Activated CD8-positive, alpha-beta memory T cell treated with anti-CD3 and anti-CD28 coated beads, Interleukin-2, amount 50 U/mL, for 24 hours (primary cell): ENCODE measurements around the gene MED23.
"Not testable (repeated sequence)": the region's sequence is repeated elsewhere in the genome, so short reads cannot be mapped to it uniquely, and the experiment has no call there.

Experiments used
- DNase-seq: peaks from one replicate; pipeline ENCODE4 v3.0.0-alpha.2; 2020; ENCODE audit errors: extremely low read depth

Gene MED23

DNA sequence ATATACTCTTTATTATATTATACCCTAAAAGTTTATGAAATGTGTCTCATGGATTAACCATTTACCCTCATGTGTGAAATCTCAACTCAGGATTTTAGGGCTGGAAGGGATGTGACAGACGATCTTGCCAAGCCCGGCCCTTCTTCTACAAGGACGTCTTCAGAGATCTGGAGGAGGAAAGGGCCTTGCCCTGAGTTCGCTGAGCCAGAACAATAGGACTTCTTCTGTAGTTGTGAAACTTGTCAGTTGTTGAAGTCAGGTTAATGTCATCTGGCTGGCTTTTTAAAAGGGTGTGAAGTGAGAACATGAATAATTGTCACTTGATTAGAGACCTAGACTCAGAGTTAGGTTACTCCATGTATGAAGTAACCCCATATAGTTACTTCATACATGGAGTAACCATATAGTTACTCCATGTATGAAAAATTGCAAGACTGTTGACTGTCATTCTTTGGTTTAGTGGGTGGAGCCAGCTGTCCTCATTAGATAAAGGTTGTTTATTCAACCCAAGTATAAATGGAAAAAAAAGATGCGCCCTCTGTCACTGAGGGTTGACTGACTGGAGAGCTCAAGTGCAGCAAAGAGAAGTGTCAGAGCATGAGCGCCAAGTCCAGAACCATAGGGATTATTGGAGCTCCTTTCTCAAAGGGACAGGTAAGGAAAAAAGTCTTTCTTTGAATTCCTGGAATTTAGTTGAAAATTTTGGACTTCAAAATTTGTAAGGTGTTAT is 55.2 kb downstream of the MED23 start, which contains the start of gene ARG1:
TSS of gene ARG1 (plus strand) at position 541 of the 730 bp plus-strand sequence. CDS start at position 598, 57 bp downstream.
- no peak for DNase-seq

GRCh38 chr6:131568726-131569125 is 59.3 kb downstream of the MED23 start:
- DNase-seq, result no peak

DNA sequence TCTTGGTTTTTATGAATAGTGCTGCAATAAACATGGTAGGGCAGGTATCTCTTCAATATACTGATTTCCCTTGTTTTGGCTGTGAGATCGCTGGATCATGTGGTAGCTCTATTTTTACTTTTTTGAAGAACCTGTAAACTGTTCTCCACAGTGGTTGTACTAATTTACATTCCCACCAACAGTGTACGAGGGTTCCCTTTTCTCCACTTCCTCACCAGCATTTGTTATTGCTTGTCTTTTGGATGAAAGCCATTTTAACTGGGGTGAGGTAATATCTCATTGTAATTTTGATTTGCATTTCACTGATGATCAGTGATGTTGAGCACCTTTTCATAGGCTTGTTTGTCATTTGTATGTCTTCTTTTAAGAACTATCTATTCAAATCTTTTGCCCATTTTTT is 63.0 kb downstream of the MED23 start:
- DNase-seq, result no peak

GRCh38 chr6:131561925-131562707 is 65.9 kb downstream of the MED23 start:
- DNase-seq, result no peak

GRCh38 chr6:131558922-131559321 is 69.1 kb downstream of the MED23 start:
- DNase-seq, result no peak

DNA sequence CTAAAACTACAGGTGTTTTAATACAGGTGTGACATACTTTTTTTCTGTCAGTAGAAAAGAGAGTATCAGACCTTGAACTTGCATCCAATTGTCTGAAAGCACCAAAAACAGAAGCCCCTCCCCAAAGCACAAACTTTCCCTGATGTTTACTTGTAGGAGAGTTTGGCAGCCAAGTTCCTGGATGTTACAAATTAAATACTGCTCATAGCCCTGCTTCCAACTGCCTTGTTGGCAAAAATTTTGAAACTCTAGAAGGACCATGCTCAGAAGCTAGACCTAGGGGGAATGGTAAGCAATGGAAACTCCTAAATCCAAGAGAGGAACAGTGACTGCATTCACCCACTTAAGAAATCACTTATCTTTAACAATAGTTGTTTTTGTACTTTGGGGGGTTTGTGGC is 72.0 kb downstream of the MED23 start:
- DNase-seq, result no peak

GRCh38 chr6:131552572-131552971 is 75.5 kb downstream of the MED23 start:
- no peak for DNase-seq

DNA sequence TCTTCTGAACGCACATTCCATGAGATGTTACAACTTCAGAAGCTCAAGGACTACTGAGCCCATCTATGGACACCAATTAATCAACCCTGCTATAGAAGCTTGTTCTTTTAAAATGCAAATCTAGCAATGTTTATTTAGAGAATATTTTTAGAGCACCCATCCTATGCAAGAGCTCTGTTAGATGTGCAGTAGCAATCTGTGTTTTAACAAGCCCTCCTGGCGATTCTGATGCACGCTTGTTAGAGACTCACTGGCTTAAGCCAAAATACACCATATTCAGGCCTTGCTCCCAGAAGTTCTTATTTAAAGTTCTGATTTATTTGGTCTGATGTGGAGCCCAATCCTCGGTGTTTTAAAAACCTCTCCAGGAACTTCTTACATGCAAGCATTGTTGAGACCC is 76.1 kb downstream of the MED23 start:
- no peak for DNase-seq

GRCh38 chr6:131549811-131550210 is 78.2 kb downstream of the MED23 start:
- no peak for DNase-seq

- no peak for DNase-seq
Measured at GRCh38 chr6:131548441-131548840, 79.6 kb downstream of the MED23 start.

GRCh38 chr6:131547488-131547887 is 80.6 kb downstream of the MED23 start:
- DNase-seq, result no peak

- no peak for DNase-seq
Measured at GRCh38 chr6:131545317-131545716, 82.7 kb downstream of the MED23 start.

DNA sequence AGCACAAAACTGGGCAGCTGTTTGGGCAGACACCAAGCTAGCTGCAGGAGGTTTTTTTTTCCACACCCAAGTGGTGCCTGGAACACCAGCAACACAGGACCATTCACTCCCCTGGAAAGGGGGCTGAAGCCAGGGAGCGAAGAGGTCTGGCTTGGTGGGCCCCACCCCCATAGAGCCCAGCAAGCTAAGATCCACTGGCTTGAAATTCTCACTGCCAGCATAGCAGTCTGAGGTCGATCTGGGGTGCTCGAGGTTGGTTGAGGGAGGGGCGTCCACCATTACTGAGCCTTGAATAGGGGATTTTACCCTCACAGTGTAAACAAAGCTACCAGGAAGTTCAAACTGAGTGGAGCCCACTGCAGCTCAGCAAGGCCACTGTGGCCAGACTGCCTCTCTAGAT is 89.4 kb downstream of the MED23 start:
- not testable (repeated sequence) for DNase-seq

GRCh38 chr6:131532580-131533039 is 95.4 kb downstream of the MED23 start:
- DNase-seq, result no peak

DNA sequence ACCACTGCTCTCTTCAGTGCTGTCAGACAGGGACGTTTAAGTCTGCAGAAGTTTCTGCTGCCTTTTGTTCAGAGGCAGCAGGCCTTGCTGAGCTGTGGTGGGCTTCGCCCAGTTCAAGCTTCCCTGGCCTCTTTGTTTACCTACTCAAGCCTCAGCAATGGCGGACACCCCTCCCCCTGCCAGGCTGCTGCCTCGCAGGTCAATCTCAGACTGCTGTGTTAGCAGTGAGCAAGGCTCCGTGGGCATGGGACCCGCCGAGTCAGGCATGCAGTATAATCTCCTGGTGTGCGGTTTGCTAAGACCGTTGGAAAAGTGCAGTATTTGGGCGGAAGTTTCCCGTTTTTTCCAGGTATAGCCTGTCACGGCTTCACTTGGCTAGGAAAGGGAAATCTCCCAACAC is 96.4 kb downstream of the MED23 start:
- not testable (repeated sequence) for DNase-seq

DNA sequence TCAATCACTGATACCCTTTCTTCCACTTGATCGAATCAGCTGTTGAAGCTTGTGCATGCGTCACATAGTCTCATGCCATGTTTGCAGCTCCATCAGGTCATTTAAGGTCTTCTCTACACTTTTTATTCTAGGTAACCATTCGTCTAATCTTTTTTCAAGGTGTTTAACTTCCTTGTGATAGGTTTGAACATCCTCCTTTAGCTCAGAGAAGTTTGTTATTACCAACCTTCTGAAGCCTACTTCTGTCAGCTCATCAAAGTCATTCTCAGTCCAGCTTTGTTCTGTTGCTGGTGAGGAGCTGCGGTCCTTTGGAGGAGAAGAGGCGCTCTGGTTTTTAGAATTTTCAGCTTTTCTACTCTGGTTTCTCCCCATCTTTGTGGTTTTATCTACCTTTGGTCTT is 97.1 kb downstream of the MED23 start:
- DNase-seq, result not testable (repeated sequence)

DNA sequence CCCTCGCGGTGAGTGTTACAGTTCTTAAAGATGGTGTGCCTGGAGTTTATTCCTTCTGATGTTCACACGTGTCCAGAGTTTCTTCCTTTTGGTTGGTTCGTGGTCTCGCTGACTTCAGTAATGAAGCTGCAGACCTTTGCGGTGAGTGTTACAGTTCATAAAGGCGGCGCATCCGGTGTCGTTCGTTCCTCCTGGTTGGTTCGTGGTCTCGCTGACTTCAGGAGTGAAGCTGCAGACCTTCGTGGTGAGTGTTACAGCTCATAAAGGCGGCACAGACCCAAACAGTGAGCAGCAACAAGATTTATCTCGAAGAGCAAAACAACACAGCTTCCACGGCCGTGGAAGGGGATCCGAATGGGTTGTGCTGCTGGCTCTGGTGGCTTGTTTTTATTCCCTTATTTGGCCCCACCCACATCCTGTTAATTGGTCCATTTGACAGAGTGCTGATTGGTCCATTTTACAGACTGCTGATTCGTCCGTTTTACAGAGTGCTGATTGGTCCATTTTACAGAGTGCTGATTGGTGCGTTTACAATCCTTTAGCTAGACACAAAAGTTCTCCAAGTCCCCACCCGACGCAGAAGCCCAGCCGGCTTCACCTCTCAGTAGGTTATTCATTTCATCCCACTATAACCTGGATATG is 103.2 kb downstream of the MED23 start:
- DNase-seq, result no peak

DNA sequence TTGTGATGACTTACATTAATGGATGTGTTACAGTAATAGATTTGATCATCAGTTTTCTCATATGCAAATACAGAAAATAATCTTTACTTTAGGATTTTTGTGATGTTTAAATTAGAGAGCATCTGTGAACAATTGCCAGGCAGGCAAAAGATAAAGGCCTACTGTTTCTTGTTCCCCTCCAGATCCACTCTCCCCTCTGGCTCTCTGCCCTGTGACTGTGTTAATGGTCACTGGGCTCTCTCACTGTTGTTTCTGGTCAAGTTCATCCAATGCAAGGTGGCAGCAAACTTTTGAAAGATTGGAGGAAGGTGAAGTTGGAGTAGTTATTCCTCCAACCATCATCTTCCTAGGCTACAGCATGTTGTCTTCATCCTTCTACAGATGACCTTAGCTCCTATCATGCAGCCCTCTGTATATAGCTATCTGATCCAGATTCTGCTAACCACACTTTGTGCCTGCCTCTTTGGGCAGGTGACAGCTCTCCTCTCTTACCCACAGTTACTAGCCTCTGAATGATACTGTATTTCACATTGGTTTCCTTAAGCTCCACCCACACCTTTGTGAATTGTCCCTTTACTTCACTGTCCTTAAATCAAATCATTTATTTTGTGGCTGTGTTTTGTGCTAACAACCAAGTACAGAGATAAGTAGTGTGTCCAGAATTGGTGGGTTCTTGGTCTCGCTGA is 103.9 kb downstream of the MED23 start:
- no peak for DNase-seq
